Measurements from ENCODE around the gene CKB.

CKB gene

DNA sequence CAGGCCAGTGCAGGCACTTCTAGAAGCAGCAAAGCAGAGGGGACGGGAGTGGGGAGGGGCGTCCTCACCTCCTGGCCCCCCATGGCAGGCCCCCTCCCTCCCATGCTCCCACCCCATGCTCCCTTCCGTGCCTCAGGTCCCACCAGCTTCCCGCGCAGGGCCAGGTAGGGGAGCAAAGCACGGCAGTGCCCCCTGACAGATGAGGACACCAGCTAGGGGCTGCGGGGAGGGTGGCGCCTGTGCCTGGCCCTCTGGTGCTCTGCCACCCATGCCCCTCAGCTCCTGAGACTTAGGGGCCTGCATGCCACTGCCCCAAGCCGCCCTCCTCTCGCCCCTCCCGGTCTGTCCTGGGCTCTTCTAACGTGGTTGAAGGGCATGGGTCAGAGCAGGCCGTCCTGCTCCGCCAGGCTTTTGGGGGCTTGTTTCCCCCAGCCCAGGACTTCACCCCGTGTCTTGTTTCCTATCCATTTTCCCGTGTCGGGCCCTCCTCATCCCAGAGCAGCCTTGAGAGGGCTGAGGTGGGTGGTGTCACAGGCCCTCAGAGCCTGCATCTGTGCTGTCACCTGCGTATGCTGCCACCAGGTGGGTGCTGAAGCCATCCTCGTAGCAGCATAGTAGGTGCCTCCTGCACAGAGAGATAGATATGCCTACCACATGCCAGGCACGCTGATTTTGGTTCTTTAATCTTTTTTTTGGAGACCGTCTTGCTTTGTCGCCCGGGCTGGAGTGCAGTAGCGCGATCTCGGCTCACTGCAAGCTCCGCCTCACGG lies 16.6 kb upstream of the CKB start:
- H3K9me2 ChIP-seq (replicated peaks; ENCODE audit: insufficient read depth, low read length), result no peaks in the 10 kb centered on the region
- no peaks in the 10 kb centered on the region for H3K36me3 ChIP-seq (ENCODE audit: low read length)
- no peaks in the 10 kb centered on the region for H3F3A ChIP-seq (ENCODE audit: insufficient read depth)
- H3K4me2 ChIP-seq (ENCODE audit: low read depth, low read length, poor library complexity, severe bottlenecking), result no peak overlapping the region
- no peaks in the 10 kb centered on the region for H4K20me1 ChIP-seq (ENCODE audit: low read depth, low read length)
- no peak overlapping the region for H3K27ac ChIP-seq (ENCODE audit: low read depth, low read length)
- no peak overlapping the region for H3K4me3 ChIP-seq (ENCODE audit: insufficient read depth, low read length, poor library complexity, severe bottlenecking)
- H2AFZ ChIP-seq (ENCODE audit: low read depth, low read length, severe bottlenecking), result no peak overlapping the region
- H3K9ac ChIP-seq (ENCODE audit: low read length), result no peak overlapping the region
- no peaks in the 10 kb centered on the region for H3K27me3 ChIP-seq (ENCODE audit: low read length)
- H3K9me3 ChIP-seq (ENCODE audit: insufficient read depth, low read length), result no peaks in the 10 kb centered on the region
- no peak for TF ChIP-seq EZH2phosphoT487 (conservative IDR thresholded peaks at IDR 0.05; ENCODE audit: low read length)
- TF ChIP-seq, protein P1, sequence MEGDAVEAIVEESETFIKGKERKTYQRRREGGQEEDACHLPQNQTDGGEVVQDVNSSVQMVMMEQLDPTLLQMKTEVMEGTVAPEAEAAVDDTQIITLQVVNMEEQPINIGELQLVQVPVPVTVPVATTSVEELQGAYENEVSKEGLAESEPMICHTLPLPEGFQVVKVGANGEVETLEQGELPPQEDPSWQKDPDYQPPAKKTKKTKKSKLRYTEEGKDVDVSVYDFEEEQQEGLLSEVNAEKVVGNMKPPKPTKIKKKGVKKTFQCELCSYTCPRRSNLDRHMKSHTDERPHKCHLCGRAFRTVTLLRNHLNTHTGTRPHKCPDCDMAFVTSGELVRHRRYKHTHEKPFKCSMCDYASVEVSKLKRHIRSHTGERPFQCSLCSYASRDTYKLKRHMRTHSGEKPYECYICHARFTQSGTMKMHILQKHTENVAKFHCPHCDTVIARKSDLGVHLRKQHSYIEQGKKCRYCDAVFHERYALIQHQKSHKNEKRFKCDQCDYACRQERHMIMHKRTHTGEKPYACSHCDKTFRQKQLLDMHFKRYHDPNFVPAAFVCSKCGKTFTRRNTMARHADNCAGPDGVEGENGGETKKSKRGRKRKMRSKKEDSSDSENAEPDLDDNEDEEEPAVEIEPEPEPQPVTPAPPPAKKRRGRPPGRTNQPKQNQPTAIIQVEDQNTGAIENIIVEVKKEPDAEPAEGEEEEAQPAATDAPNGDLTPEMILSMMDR (IDR thresholded peaks at IDR 0.05; ENCODE audit: insufficient read depth, low read length, poor library complexity, severe bottlenecking), result no peak
- no peaks in the 10 kb centered on the region for H3K79me2 ChIP-seq (ENCODE audit: insufficient read depth, low read length)

DNA sequence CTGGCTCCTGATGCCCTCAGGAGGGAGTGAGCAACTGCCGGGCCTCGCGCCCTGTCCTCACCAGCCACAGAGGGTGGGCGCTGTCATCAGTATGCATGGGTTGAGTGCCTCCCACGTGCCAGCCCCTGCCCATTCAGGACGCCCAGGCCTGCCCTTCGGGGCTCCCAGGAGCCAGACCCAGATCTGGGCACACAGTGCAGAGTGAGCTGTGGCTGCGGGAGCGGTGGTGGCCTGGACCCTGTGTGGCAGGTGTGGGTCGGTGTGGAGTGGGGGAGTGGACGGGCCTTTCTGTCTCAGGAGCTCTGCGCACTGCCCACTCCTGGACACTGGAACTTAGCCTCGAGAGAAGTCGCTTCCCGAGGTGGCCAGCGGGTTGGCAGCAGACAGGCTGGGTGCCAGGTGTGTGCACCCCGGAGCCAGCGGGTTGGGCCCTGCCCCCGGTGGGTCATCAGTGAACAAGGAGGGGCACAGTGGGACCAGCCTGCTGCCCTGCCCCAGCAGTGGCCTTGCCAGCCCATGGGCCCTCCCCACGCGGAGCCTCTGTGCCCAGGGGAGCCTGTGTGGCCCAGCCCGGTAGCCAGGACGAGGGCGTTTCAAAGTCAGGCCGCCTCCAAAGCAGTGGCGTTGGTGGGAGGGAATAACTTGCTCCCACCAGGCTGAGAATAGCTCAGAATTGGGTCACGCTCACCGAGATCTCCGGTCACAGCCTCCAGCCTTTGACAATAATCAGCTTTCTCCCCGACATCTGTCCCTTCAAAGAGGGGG lies 15.8 kb upstream of the CKB start:
- Histone ChIP-seq H3K4me2 (ENCODE audit: low read depth, low read length, poor library complexity, severe bottlenecking) (no peak overlapping the region), H3K36me3 (ENCODE audit: low read length) (no peaks in the 10 kb centered on the region), H3K9me3 (ENCODE audit: insufficient read depth, low read length) (no peaks in the 10 kb centered on the region), H3K4me3 (ENCODE audit: insufficient read depth, low read length, poor library complexity, severe bottlenecking) (no peak overlapping the region), H3K79me2 (ENCODE audit: insufficient read depth, low read length) (no peaks in the 10 kb centered on the region), H3K9me2 (replicated peaks; ENCODE audit: insufficient read depth, low read length) (no peaks in the 10 kb centered on the region), H2AFZ (ENCODE audit: low read depth, low read length, severe bottlenecking) (no peak overlapping the region), H3K9ac (ENCODE audit: low read length) (no peak overlapping the region), H3K27ac (ENCODE audit: low read depth, low read length) (no peak overlapping the region), H3K27me3 (ENCODE audit: low read length) (no peaks in the 10 kb centered on the region), H3F3A (ENCODE audit: insufficient read depth) (no peaks in the 10 kb centered on the region), H4K20me1 (ENCODE audit: low read depth, low read length) (no peaks in the 10 kb centered on the region)
- TF ChIP-seq, protein P1 (IDR thresholded peaks at IDR 0.05; ENCODE audit: insufficient read depth, low read length, poor library complexity, severe bottlenecking), result no peak
- no peak for TF ChIP-seq EZH2phosphoT487 (conservative IDR thresholded peaks at IDR 0.05; ENCODE audit: low read length)

GRCh38 chr14:103537175-103537990 lies 14.8 kb upstream of the CKB start:
- Histone ChIP-seq H3K4me2 (ENCODE audit: low read depth, low read length, poor library complexity, severe bottlenecking) (no peak overlapping the region), H3K9me3 (ENCODE audit: insufficient read depth, low read length) (no peaks in the 10 kb centered on the region), H3K27ac (ENCODE audit: low read depth, low read length) (no peak overlapping the region), H3K9me2 (replicated peaks; ENCODE audit: insufficient read depth, low read length) (no peaks in the 10 kb centered on the region), H3K9ac (ENCODE audit: low read length) (no peak overlapping the region), H3F3A (ENCODE audit: insufficient read depth) (no peaks in the 10 kb centered on the region), H3K4me3 (ENCODE audit: insufficient read depth, low read length, poor library complexity, severe bottlenecking) (no peak overlapping the region), H3K36me3 (ENCODE audit: low read length) (no peaks in the 10 kb centered on the region), H4K20me1 (ENCODE audit: low read depth, low read length) (no peaks in the 10 kb centered on the region), H2AFZ (ENCODE audit: low read depth, low read length, severe bottlenecking) (no peak overlapping the region), H3K79me2 (ENCODE audit: insufficient read depth, low read length) (no peaks in the 10 kb centered on the region), H3K27me3 (ENCODE audit: low read length) (no peaks in the 10 kb centered on the region)
- TF ChIP-seq, protein P1 (IDR thresholded peaks at IDR 0.05; ENCODE audit: insufficient read depth, low read length, poor library complexity, severe bottlenecking), result no peak
- TF ChIP-seq EZH2phosphoT487 (conservative IDR thresholded peaks at IDR 0.05; ENCODE audit: low read length), result no peak

Data from SU-DHL-6 (cell line).